Karpas-422 (cell line): ENCODE results near the gene DYRK3. TPM values are rescaled to one million over a fixed set of nuclear protein-coding genes. Genes with fewer than 3 reads are reported as not detected.

Source experiments
- DNase-seq: peaks from one replicate; pipeline ENCODE4 v3.0.0-alpha.2; 2015
- H2AFZ ChIP-seq: fragments of 200-600 bp; sonication (generic); 2 replicates; pipeline ENCODE4 v1.6.1; 2014; ENCODE audit warnings: antibody characterized with exemption, low read length, mixed read lengths
- H3K27ac ChIP-seq: fragments of 200-600 bp; sonication (generic); 2 replicates; pipeline ENCODE4 v1.5.1; 2014; ENCODE audit warnings: mild to moderate bottlenecking, low read length, moderate library complexity
- H3K27me3 ChIP-seq: fragments of 200-600 bp; sonication (generic); 2 replicates; pipeline ENCODE4 v1.6.1; 2014; ENCODE audit warnings: low read length, mixed read lengths
- H3K36me3 ChIP-seq: fragments of 200-600 bp; sonication (generic); 2 replicates; pipeline ENCODE4 v1.6.1; 2014; ENCODE audit warnings: low read length, mixed read lengths; ENCODE audit not compliant: insufficient read depth
- H3K4me1 ChIP-seq: fragments of 200-600 bp; sonication (generic); 2 replicates; pipeline ENCODE4 v1.6.1; 2014; ENCODE audit warnings: mild to moderate bottlenecking, low read length, mixed read lengths
- H3K4me2 ChIP-seq: fragments of 200-600 bp; sonication (generic); 2 replicates; pipeline ENCODE4 v1.6.1; 2014; ENCODE audit warnings: low read length, low read depth, mild to moderate bottlenecking; ENCODE audit not compliant: poor library complexity, severe bottlenecking
- H3K4me3 ChIP-seq: fragments of 200-600 bp; sonication (generic); 2 replicates; pipeline ENCODE4 v1.5.1; 2014; ENCODE audit warnings: mild to moderate bottlenecking, antibody characterized with exemption, low read length, mixed read lengths
- H3K79me2 ChIP-seq: fragments of 200-600 bp; sonication (generic); 2 replicates; pipeline ENCODE4 v1.6.1; 2014; ENCODE audit warnings: mild to moderate bottlenecking, low read length, mixed read lengths
- H3K9ac ChIP-seq: fragments of 200-600 bp; sonication (generic); 2 replicates; pipeline ENCODE4 v1.6.0; 2014; ENCODE audit warnings: low read length
- H3K9me2 ChIP-seq: fragments of 200-600 bp; sonication (generic), shearing (Covaris generic); replicated peaks from 2 replicates; pipeline ENCODE4 v1.6.0; 2014; ENCODE audit warnings: mild to moderate bottlenecking, low read length, moderate library complexity; ENCODE audit not compliant: insufficient read depth
- H3K9me3 ChIP-seq: fragments of 300-700, 200-600 bp; sonication (generic); 2 replicates; pipeline ENCODE4 v1.6.1; 2014; ENCODE audit warnings: low read length, mixed read lengths
- H4K20me1 ChIP-seq: fragments of 200-600 bp; sonication (generic); 2 replicates; pipeline ENCODE4 v1.6.1; 2014; ENCODE audit warnings: mild to moderate bottlenecking, antibody characterized with exemption, low read length, low read depth; ENCODE audit not compliant: insufficient read depth
- total RNA-seq: library from RNA; depleted of rRNA; stranded (reverse); fragments of >200 nt; shearing (Covaris generic); gene quantifications from 2 replicates; pipeline ENCODE4 v1.2.3, GENCODE V29; 2014; ENCODE audit warnings: low replicate concordance; rRNA removed

DYRK3 gene
- total RNA-seq, result 0.93 and 2.4 TPM in 2 replicates

- Histone ChIP-seq H3K79me2 (no peaks in the 10 kb centered on the region), H4K20me1 (no peaks in the 10 kb centered on the region), H3K4me2 (peak within 1 kb of the TSS; percentile 80), H3K9ac (peak within 1 kb of the TSS; percentile 75), H3K27me3 (no peaks in the 10 kb centered on the region), H3K36me3 (no peaks in the 10 kb centered on the region), H3K4me3 (peak within 1 kb of the TSS; percentile 75), H3K4me1 (peaks cover 29% of the 10 kb centered on the region), H3K27ac (no peak within 1 kb of the TSS), H3K9me2 (no peaks in the 10 kb centered on the region), H2AFZ (peak within 1 kb of the TSS; percentile 95), H3K9me3 (no peaks in the 10 kb centered on the region)
- peak; percentile 94 for DNase-seq
These were observed at the start of gene DYRK3 for GRCh38 chr1:206635080-206635977. DYRK3 (plus strand) TSS chr1:206635536; CDS start chr1:206635704, 168 bp downstream.

DNA sequence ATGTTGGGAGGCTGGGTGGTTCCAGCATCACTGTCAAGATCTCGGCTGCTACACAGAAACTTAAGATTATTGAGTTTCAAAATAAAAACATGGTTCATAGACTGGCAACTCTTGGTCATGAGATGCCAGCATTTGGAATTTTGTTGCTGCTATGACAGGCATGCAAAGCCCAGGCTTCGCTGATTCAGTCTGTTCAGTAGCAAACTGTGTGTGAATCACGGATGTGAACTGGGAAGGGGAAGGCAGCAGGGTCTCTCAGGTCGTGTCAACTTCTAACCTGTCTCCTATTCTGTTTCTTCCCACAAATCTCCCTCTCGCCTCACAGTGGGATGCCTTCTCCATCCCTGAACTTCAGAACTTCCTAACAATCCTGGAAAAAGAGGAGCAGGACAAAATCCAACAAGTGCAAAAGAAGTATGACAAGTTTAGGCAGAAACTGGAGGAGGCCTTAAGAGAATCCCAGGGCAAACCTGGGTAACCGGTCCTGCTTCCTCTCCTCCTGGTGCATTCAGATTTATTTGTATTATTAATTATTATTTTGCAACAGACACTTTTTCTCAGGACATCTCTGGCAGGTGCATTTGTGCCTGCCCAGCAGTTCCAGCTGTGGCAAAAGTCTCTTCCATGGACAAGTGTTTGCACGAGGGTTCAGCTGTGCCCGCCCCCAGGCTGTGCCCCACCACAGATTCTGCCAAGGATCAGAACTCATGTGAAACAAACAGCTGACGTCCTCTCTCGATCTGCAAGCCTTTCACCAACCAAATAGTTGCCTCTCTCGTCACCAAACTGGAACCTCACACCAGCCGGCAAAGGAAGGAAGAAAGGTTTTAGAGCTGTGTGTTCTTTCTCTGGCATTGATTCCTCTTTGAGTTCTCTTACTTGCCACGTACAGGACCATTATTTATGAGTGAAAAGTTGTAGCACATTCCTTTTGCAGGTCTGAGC is 48.6 kb upstream of the DYRK3 start:
- Histone ChIP-seq H3K9ac (no peak overlapping the region), H3K9me2 (no peaks in the 10 kb centered on the region), H4K20me1 (no peaks in the 10 kb centered on the region), H3K27me3 (no peaks in the 10 kb centered on the region), H3K79me2 (no peaks in the 10 kb centered on the region), H3K36me3 (peaks cover 3% of the 10 kb centered on the region; the same call in 1 of the 2 replicates), H3K4me1 (peaks cover 6% of the 10 kb centered on the region), H2AFZ (no peak overlapping the region), H3K9me3 (no peaks in the 10 kb centered on the region), H3K27ac (no peak overlapping the region), H3K4me3 (no peak overlapping the region), H3K4me2 (no peak overlapping the region)
- DNase-seq, result no peak

DNA sequence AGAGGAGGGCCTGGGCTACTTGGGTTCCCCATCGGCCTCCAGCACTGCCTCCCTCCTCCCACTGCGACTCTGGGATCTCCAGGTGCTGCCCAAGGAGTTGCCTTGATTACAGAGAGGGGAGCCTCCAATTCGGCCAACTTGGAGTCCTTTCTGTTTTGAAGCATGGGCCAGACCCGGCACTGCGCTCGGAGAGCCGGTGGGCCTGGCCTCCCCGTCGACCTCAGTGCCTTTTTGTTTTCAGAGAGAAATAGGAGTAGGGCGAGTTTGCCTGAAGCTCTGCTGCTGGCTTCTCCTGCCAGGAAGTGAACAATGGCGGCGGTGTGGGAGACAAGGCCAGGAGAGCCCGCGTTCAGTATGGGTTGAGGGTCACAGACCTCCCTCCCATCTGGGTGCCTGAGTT is 47.4 kb upstream of the DYRK3 start:
- Histone ChIP-seq H3K27me3 (no peaks in the 10 kb centered on the region), H3K9me2 (no peaks in the 10 kb centered on the region), H3K27ac (no peak overlapping the region), H3K4me1 (peaks cover 6% of the 10 kb centered on the region), H3K9ac (no peak overlapping the region), H3K36me3 (peaks cover 10% of the 10 kb centered on the region; the same call in 1 of the 2 replicates), H3K4me3 (no peak overlapping the region), H3K4me2 (no peak overlapping the region), H2AFZ (no peak overlapping the region), H3K79me2 (no peaks in the 10 kb centered on the region), H4K20me1 (no peaks in the 10 kb centered on the region), H3K9me3 (no peaks in the 10 kb centered on the region)
- no peak for DNase-seq

DNA sequence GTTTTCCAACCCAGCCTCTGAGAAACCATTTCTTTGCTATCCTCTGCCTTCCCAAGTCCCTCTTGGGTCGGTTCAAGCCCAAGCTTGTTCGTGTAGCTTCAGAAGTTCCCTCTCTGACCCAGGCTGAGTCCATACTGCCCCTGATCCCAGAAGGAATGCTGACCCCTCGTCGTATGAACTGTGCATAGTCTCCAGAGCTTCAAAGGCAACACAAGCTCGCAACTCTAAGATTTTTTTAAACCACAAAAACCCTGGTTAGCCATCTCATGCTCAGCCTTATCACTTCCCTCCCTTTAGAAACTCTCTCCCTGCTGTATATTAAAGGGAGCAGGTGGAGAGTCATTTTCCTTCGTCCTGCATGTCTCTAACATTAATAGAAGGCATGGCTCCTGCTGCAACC is 46.8 kb upstream of the DYRK3 start:
- no peak overlapping the region for H3K27ac ChIP-seq
- no peak overlapping the region for H3K4me3 ChIP-seq
- H2AFZ ChIP-seq, result no peak overlapping the region
- H3K9me2 ChIP-seq, result no peaks in the 10 kb centered on the region
- DNase-seq, result no peak
- H3K9me3 ChIP-seq, result no peaks in the 10 kb centered on the region
- no peaks in the 10 kb centered on the region for H3K79me2 ChIP-seq
- H3K4me1 ChIP-seq, result peaks cover 6% of the 10 kb centered on the region
- peaks cover 10% of the 10 kb centered on the region; the same call in 1 of the 2 replicates for H3K36me3 ChIP-seq
- no peak overlapping the region for H3K9ac ChIP-seq
- H3K4me2 ChIP-seq, result no peak overlapping the region
- no peaks in the 10 kb centered on the region for H3K27me3 ChIP-seq
- no peaks in the 10 kb centered on the region for H4K20me1 ChIP-seq

DNA sequence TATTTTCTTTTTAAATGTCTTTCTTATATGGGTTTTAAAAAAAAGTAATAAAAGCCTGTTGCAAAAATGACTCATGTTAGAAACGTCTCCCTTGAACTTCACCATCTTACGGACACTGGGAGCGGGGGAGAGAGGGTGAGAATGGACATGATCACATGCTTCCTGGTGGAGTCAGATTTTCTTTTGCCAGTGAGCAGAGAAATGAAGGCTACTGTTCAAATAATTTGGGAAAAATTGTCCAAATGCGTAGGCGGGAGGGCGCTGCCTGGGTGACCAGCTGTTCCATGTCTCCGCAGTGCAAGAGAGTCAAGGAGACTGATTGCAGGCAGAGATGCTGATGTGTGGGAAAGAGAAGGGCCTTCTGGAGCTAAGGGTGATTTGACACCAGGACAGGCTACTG is 46.1 kb upstream of the DYRK3 start:
- no peaks in the 10 kb centered on the region for H3K79me2 ChIP-seq
- H3K27me3 ChIP-seq, result no peaks in the 10 kb centered on the region
- H2AFZ ChIP-seq, result no peak overlapping the region
- H3K4me3 ChIP-seq, result no peak overlapping the region
- peaks cover 11% of the 10 kb centered on the region; the same call in 1 of the 2 replicates for H3K36me3 ChIP-seq
- no peaks in the 10 kb centered on the region for H4K20me1 ChIP-seq
- no peak for DNase-seq
- no peaks in the 10 kb centered on the region for H3K9me3 ChIP-seq
- no peak overlapping the region for H3K4me2 ChIP-seq
- H3K9ac ChIP-seq, result no peak overlapping the region
- no peak overlapping the region for H3K27ac ChIP-seq
- peaks cover 6% of the 10 kb centered on the region for H3K4me1 ChIP-seq
- H3K9me2 ChIP-seq, result no peaks in the 10 kb centered on the region

DNA sequence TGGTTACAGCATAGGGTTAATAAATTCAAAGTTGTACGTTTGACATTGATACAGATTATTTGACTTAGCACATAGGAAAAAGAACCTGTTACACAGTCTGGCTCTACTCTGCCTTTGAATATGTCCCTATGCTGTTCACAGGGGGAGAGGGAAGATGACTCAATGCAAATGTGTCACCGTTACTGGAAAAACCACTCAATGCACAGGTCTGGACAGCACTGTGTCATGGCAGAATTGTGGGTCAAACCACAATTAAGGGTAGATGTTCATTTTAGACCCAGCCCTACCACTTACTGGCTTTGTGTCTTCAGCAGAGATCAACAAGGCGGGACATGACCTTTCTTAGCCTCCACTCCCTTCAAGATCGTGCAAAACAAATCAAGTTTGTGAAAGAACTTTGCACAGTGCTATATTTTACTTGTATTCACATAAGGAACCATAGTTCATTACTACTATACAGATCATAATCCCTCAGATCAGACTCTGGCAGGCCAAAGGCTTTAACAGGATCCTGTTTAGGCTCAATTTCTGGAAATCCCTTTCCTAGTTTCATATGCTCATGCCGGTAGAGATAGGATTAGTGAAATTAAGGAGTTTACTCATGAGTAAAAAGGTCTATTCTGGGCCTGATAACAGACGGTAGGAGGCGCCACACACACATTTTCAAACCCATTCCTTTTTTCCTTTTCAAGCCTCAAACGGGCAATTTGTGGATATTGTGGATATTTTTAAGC is 45.1 kb upstream of the DYRK3 start:
- no peak overlapping the region for H3K4me3 ChIP-seq
- H3K9me3 ChIP-seq, result no peaks in the 10 kb centered on the region
- H4K20me1 ChIP-seq, result no peaks in the 10 kb centered on the region

DNA sequence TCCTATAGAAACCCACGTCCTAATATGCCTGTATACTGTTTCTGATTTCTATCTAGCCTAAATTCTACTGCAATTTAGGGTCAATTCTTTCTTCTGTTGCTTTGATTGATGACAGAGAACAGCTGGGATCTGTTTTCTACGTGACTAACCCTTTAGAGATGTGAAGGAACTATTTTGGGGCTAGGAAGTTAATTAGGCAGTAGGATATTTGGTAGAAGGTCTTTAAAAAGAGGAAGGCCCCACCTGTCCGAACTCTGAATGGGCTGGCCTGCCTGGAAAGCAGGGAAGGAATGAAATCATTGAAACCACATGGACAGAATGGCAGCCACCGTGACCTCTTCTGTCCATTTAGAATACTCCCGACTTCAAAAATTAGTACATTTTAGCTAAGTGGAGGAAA is 44.1 kb upstream of the DYRK3 start:
- no peaks in the 10 kb centered on the region for H3K79me2 ChIP-seq
- no peaks in the 10 kb centered on the region for H4K20me1 ChIP-seq
- no peak overlapping the region for H3K9ac ChIP-seq
- H3K27me3 ChIP-seq, result no peaks in the 10 kb centered on the region
- no peak overlapping the region for H3K27ac ChIP-seq
- no peak overlapping the region for H2AFZ ChIP-seq
- H3K36me3 ChIP-seq, result peaks cover 26% of the 10 kb centered on the region; the same call in 1 of the 2 replicates
- no peak overlapping the region for H3K4me3 ChIP-seq
- H3K9me3 ChIP-seq, result no peaks in the 10 kb centered on the region
- no peak for DNase-seq
- H3K4me2 ChIP-seq, result no peak overlapping the region
- H3K9me2 ChIP-seq, result no peaks in the 10 kb centered on the region
- peaks cover 6% of the 10 kb centered on the region for H3K4me1 ChIP-seq

More for the DNA sequence above, 45.1 kb upstream of the DYRK3 start:
- Histone ChIP-seq H3K9ac (no peak overlapping the region), H2AFZ (no peak overlapping the region), H3K9me2 (no peaks in the 10 kb centered on the region), H3K4me1 (peaks cover 6% of the 10 kb centered on the region), H3K79me2 (no peaks in the 10 kb centered on the region), H3K27me3 (no peaks in the 10 kb centered on the region), H3K27ac (no peak overlapping the region), H3K4me2 (no peak overlapping the region), H3K36me3 (peaks cover 20% of the 10 kb centered on the region; the same call in 1 of the 2 replicates)
- DNase-seq, result no peak
